ENCODE measurements around the gene RABGAP1L.
"Not testable (repeated sequence)": the region's sequence is repeated elsewhere in the genome, so short reads cannot be mapped to it uniquely, and the experiment has no call there.

The RABGAP1L gene

GRCh38 chr1:174142836-174143235, 16.5 kb upstream of the RABGAP1L start:
- TF ChIP-seq, protein P1, sequence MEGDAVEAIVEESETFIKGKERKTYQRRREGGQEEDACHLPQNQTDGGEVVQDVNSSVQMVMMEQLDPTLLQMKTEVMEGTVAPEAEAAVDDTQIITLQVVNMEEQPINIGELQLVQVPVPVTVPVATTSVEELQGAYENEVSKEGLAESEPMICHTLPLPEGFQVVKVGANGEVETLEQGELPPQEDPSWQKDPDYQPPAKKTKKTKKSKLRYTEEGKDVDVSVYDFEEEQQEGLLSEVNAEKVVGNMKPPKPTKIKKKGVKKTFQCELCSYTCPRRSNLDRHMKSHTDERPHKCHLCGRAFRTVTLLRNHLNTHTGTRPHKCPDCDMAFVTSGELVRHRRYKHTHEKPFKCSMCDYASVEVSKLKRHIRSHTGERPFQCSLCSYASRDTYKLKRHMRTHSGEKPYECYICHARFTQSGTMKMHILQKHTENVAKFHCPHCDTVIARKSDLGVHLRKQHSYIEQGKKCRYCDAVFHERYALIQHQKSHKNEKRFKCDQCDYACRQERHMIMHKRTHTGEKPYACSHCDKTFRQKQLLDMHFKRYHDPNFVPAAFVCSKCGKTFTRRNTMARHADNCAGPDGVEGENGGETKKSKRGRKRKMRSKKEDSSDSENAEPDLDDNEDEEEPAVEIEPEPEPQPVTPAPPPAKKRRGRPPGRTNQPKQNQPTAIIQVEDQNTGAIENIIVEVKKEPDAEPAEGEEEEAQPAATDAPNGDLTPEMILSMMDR (IDR thresholded peaks at IDR 0.05; ENCODE audit: low read depth, low read length) = no peak
- no peak overlapping the region for H3K4me3 ChIP-seq (ENCODE audit: low read depth, low read length)

GRCh38 chr1:174143727-174144396, 15.5 kb upstream of the RABGAP1L start:
- H3K4me3 ChIP-seq (ENCODE audit: low read depth, low read length) = not testable (repeated sequence)

DNA sequence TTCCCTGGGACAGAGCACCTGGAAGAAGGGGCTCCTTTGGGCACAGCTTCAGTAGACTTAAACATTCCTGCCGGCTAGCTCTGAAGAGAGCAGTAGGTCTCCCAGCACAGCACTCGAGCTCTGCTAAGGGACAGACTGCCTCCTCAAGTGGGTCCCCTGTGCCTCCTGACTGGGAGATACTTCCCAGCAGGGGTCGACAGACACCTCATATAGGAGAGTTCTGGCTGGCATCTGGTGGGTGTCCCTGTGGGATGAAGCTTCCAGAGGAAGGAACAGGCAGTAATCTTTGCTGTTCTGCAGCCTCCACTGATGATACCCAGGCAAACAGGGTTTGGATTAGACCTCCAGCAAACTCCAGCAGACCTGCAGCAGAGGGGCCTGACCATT, 14.9 kb upstream of the RABGAP1L start:
- not testable (repeated sequence) for H3K4me3 ChIP-seq (ENCODE audit: low read depth, low read length)

DNA sequence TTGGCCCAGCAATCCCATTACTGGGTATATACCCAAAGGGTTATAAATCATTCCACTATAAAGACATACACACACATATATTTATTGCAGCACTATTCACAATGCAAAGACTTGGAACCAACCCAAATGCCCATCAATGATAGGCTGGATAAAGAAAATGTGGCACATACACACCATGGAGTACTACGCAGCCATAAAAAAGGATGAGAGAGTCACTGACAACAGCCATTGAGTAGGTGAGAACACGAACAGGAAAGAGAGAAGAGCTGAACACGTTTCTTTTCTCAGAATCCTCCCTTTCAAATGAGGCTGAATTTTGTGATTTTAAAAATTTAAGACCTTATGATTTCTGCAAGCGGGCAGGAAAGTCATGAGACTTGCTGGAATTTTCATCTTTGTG, 10.1 kb upstream of the RABGAP1L start:
- H3K4me3 ChIP-seq (ENCODE audit: low read depth, low read length) = no peak overlapping the region
- TF ChIP-seq, protein P1 (IDR thresholded peaks at IDR 0.05; ENCODE audit: low read depth, low read length) = no peak

DNA sequence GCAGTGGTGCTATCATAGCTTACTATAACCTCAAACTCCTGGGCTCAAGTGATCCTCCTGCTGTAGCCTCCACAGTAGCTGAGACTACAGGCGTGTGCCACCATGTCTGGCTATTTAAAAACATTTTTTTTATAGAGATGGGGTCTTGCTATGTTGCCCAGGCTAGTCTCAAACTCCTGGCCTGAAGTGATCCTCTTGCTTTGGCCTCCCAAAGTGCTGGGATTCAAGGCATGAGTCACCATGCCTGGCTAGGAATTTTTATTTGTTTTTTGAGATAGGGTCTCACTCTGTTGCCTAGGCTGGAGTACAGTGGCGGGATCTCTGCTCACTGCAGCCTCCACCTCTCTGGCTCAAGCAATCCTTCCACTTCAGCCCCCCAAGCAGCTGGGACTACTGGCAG, 8.8 kb upstream of the RABGAP1L start:
- H3K4me3 ChIP-seq (ENCODE audit: low read depth, low read length) = no peak overlapping the region
- TF ChIP-seq, protein P1 (IDR thresholded peaks at IDR 0.05; ENCODE audit: low read depth, low read length) = no peak

- TF ChIP-seq, protein P1 (IDR thresholded peaks at IDR 0.05; ENCODE audit: low read depth, low read length) = no peak
- no peak overlapping the region for H3K4me3 ChIP-seq (ENCODE audit: low read depth, low read length)
These were observed 6.9 kb upstream of the RABGAP1L start for GRCh38 chr1:174152427-174152826.

DNA sequence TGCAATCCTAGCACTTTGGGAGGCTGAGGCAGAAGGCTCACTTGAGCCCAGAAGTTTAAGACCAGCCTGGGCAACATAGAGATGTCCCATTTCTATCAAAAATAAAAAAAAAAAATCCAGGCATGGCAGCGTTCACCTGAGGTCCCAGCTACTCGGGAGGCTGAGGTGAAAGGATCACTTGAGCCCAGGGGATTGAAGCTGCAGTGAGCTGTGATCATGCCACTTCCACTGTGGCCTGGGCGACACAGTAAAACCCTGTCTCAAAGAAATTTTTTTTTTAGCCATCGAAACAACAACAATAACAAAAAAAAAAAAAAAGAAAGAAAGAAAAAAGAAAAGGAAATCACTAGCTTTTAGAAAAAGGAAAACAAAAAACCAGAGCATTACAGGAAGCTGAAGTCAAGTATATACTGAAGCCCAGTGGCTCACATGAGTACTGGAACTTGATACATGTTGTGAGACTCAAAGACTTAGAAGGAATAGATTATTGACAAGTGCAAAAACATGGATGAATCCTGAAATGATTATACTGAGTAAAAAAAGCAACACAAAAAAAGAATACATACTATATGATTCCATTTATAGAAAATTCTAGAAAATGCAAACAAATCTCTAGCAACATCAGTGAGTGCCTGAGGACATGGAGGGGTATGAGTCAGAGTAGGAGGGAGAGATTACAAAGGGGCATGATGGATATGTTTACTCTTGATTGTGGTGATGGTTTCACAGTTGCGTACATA, 6.1 kb upstream of the RABGAP1L start:
- TF ChIP-seq, protein P1 (IDR thresholded peaks at IDR 0.05; ENCODE audit: low read depth, low read length) = no peak
- no peak overlapping the region for H3K4me3 ChIP-seq (ENCODE audit: low read depth, low read length)

- H3K4me3 ChIP-seq (ENCODE audit: low read depth, low read length) = no peak overlapping the region
- TF ChIP-seq, protein P1 (IDR thresholded peaks at IDR 0.05; ENCODE audit: low read depth, low read length) = no peak
These were observed 5.6 kb upstream of the RABGAP1L start for GRCh38 chr1:174153825-174154107.

Data from WI38 (cell line).